Measurements from ENCODE around the gene BNIP5.

Gene BNIP5, protein sequence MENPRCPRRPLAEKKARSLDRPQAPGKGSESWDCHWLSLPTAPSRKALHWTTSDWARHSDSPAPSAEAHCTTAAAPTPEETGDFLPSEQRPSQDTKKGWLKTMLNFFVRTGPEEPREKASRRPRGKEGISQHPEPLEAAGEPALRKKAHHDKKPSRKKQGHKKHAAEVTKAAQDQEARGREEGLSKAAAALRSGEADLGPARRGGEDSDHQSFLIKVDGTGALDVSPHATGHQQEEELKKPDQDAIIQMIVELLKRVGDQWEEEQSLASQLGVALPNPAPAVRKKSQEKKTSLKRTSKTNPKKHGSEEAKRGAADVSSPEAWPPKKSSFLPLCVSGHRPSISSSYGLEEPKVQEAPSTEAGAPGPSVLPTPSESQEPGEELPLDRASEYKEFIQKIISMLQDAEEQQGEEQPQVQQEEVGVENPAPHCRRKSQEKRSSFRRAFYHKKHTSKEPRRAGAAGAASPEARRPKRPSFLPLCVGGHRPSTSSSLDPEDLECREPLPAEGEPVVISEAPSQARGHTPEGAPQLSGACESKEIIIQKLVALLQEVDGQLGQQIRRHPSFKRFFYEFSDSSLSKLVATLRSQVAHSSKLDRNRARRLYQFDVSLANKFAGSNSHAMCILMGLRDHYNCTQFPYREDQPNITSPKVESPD

GRCh38 chr6:36336779-36337241 lies at the start of gene BNIP5:
TSS of gene BNIP5 (minus strand) at chr6:36336888. CDS start at chr6:36330690, 6,198 bp downstream.
- DNase-seq: no peak

- DNase-seq: no peak
These were observed 47.4 kb upstream of the BNIP5 start for GRCh38 chr6:36384095-36384494.

- no peak for DNase-seq
These were observed 46.9 kb upstream of the BNIP5 start for GRCh38 chr6:36383606-36384005.

DNA sequence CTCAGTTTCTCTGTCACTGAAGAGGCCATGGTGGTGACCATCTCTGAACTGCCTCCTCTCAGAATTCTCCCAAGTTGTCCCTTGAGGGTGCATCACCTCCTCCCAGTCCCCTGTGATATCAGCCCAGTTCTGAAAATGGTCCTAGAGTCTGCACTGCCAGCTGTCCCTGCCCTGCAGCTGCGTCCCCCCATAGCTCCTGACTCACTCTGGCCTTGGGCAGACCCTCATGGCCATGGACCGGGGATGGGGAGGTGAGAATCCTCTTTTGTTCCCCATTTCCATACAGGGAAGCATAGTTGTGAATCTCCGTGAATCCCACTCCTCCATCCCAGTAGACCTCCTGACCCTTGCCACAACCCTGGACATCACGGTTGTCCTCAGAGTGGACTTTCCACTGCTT lies 46.3 kb upstream of the BNIP5 start:
- DNase-seq: no peak

DNA sequence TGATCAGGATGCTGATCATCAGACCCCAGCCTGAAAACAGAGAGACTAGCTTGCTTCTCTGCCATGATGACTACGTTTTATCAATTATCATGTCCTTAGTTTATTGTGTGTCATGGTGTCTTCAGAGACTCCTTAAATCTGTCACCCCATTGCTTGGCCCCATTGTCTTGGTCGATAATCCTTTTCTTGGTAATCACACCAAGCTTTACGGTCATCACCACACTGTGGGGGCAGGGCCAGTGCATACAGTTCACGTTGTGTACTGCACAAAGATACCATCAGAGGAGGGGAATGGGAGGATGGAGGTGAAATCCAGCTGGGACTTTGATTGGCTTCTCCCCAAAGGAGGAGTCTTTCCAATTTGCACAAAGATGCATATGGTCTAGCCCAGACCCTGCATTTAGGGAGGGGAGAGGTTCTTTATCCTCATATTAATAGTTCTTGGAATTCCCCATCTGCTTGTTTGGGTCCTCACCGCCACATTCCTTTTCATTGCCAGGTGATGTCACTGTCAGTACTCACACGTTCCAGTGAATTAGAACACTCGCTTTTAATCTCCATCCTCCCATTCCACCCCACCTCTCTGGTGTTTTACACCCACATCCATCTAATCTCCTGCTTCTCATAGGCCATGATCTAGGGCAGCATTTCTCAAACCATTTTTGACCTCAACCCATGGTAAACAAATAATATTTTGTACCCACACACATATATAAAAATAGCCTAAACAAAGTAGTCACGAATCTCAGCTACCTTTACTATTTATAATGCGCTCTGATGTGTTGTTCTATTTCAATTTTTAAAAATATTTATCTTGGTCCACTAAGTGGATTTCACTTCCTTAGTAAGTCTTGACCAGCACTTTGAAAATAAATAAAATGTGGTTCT lies 45.1 kb upstream of the BNIP5 start:
- no peak for DNase-seq

DNA sequence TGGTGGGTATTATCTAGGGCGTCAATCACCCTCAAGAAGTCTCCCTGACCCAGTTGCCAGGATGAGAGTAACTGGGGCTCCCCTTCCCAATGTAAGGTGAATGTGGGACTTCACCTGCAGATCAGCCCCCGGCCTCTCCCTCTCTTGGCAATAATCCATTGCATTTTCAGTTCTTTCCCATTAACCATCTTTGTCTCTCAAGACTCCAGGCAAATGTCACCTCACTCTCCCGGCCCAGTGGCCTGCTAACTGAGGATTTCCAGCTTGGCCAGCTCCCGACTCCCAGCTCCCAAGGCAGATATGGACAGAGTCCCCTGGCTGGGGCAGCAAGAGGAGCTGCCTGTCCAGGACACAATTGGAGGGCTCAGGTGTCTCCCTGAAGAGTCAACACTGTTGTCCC lies 43.5 kb upstream of the BNIP5 start:
- no peak for DNase-seq

DNA sequence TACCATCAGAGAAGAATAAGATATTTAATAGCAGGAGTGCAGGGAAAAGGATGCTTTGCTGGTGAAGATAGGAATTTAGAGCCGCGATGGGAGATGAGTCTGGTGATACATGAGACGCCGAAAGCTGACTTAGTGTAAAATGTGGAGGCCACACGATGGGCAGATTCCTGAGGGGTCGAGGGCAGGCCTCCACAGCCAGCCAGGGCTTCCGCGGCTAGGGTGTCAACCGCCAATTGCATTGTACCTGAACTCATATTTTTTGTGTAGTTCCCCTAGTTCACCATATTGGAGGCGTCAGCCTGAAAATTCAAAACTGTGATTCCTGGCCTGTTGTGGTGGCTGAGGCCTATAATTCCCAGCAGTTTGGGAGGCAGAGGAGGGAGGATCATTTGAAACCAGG lies 42.2 kb upstream of the BNIP5 start:
- DNase-seq: no peak

- DNase-seq: no peak
These were observed 41.7 kb upstream of the BNIP5 start for GRCh38 chr6:36378243-36378920.

DNA sequence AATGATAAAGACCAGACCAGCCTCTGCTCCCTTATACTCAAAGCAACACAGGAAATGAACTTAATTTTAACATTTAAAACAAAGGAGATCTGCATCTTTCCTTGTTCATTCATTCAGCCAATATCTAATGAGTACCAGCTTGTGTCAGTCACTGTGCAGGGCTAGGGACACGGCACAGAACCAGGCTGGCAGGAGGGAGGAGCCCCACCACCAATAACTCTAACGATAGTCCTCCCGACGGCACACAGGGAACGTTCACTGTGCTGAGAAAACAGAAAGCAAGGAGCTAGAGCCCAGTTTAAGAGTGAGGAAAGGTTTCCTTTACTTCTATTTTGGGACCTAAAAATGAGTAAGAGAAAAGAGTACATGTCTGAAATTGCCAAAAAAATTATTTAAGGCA lies 40.9 kb upstream of the BNIP5 start:
- no peak for DNase-seq

- no peak for DNase-seq
These were observed 40.1 kb upstream of the BNIP5 start for GRCh38 chr6:36376742-36377141.

DNA sequence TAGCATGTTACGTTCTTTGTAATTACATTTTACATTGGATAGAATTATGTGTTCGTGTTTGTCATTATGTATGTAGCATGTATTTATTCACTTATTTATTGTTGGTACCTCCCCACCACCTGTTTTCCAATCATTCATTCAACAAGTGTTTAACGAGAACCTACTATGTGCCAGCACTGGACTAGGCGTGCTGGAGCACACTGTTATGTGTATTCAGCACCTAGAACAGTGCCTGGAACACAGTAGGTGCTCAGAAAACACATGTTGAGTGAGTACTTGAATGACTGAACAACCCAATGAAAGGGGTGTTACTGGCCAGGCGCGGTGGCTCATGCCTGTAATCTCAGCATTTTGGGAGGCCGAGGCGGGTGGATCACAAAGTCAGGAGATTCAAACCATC lies 39.5 kb upstream of the BNIP5 start:
- no peak for DNase-seq

DNA sequence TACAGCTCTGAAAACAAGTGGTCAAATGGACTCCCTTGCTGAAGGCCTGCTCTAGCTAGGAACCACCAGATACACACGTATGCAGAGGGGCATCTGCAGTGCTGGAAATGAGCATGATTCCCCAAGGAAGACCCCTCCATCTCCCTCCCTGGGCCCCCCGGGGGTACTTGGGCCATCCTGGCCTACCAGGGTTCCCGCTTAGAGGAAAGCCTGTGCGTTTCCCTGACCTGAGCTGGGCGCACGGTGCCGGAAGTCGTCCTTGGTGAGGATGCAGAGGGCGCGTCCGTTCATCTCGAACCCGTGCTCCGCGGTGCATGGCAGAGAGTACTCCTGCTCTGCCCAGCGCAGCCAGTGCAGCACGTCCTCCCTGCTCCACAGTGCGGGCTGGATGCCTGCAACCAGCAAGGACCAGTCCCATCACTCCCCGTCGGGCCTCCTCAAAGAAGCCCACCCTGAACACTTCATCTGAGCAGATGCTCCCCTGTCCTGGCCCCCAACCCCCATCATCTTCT lies 39.0 kb upstream of the BNIP5 start:
- no peak for DNase-seq

DNA sequence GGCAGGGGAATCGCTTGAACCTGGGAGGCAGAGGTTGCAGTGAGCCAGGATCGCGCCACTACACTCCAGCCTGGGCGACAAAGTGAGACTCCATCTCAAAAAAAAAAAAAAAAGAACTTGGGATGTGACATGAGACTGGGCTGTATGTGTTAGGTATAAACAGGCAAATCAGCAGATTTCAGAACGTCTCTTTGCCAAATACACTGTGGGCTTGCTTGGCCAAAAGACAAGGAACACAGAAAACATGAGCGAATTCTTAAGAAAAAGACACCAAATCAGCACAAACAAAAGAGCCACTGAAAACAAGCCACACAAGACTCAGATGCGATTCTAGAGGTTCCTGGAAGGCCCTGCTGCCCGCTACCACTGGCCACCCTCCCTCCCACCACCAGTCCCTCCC lies 38.3 kb upstream of the BNIP5 start:
- DNase-seq: no peak

GRCh38 chr6:36374194-36374593 lies 37.5 kb upstream of the BNIP5 start:
- DNase-seq: no peak

- DNase-seq: no peak
These were observed 36.8 kb upstream of the BNIP5 start for GRCh38 chr6:36373368-36374019.

DNA sequence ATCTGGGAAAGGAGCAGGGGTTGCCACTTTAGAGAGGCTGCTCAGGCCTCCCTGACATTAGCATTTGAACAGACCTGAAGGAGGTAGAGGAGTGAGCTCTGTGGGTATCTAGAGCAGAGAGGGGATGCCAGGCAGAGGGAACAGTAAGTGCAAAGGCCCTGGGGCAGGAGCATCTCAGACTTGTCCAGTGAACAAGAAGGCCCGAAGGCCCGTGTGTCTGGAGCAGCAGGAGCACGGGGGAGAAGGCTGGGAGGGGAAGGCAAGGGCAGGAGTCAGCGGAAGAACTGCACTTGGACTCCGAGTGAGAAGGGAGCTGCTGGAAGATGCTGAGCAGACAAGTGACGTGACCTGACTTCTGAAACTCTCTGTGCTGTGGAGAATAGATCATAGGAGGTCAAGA lies 35.4 kb upstream of the BNIP5 start:
- no peak for DNase-seq

GRCh38 chr6:36371211-36371610 lies 34.5 kb upstream of the BNIP5 start:
- no peak for DNase-seq

DNA sequence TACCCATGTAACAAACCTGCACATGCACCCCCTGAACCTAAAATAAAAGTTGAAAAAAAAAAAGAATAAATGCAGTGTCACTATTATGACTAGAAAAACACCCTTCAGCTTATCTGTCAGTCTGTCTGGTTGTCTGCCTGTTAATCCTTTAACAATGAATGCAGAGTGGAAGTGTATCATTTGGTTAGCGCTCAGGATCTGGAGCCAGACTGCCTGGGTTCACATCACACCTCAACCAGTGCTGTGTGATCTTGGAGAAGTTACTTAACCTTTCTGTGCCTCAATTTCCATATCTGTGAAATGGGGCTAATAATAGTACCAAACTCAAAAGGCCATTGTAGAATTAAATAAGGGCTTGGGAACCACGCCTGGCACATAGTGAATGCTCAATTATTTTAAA lies 34.0 kb upstream of the BNIP5 start:
- no peak for DNase-seq

DNA sequence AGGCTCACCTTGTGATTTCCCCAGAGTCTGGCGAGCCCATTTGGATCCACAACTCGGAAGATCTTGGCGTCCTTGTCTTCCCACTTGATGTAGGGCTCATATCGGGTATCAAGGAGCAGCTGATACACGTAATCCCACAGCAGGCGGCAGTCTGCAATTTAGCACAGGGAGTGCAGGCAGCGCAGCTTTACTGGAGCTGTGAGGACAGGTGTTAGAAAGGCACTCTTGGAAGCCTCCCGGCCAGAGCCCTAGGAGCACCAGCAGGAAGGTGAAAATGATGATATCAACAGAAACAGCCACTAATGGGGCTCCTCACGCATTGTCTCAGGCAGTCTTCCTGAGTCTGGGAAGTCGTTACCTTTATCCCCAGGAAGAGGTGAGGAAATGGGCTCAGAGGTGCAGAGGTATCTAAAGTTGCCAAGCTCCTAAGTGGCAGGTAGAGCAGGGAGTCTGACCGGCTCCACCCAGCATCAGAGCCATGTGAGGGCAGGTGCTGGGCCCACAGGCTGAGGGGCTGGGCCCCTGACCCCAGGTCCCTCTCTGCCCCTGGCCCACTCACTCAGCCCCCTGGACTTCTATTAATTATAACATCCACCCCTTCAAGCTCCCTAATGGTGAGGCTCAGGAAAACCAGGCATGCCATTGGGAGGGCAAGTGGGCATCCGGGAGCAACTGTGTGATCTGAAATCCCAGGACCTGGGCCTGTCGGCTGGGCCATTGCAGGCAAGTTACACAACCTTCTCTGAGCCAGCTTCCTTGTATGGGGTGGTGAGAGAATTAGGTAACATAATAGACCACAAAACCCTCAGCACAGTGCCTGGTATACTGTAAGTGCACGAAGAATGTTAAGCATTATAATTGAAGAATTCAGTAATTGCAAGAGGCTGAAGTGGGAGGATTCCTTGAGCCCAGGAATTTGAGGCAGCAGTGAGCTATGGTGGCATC lies 32.5 kb upstream of the BNIP5 start:
- DNase-seq: no peak

DNA sequence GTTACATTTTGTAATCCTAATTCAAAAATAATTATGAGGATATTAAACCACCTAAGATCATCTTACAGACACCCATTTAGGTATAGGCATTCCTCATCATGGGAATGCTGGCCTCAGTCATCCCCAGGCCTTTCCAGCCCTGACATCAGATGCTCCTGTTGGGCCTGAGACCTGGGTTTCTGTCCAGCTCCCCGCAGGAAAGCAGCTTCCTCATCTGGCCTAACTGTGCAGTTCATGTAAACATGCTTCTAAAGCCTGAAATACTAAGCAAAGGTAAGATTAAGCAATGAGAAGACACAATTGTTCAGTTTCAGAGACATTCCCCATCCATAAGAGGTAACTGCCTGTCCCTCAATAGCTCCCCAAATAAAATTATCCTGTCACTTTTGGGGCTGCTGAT lies 31.7 kb upstream of the BNIP5 start:
- no peak for DNase-seq

GRCh38 chr6:36367743-36368142 lies 31.1 kb upstream of the BNIP5 start:
- DNase-seq: no peak

Data from activated naive CD4-positive, alpha-beta T cell treated with anti-CD3 and anti-CD28 coated beads, Interleukin-2, amount 50 U/mL, for 16 hours (primary cell).